A673 (cell line): Measurements from ENCODE around the gene CAPN2. TPM values are rescaled to one million over a fixed set of nuclear protein-coding genes. Genes with fewer than 3 reads are reported as not detected.

Experiments
- BruUV-seq: library from RNA; stranded (reverse); fragments of 400-500 nt; replicated peaks from 2 replicates; lab custom pipeline; 2021; lab: Mats Ljungman, UMichigan
- CTCF ChIA-PET: fragments of 300-600 bp; sonication (Branson Sonifier 250); formaldehyde crosslinking; loops from one replicate; lab custom pipeline; 2022; ENCODE audit warnings: antibody characterized with exemption; lab: Charles Lee
- POLR2A ChIA-PET: fragments of 300-600 bp; sonication (Branson Sonifier 250); formaldehyde crosslinking; loops from one replicate; lab custom pipeline; 2022; ENCODE audit warnings: antibody characterized with exemption; ENCODE audit not compliant: low non-redundant PET; lab: Charles Lee
- DNase-seq: peaks from one replicate; pipeline ENCODE4 v3.0.0-alpha.2; 2015; ENCODE audit warnings: low spot score
- H3K27ac ChIP-seq: fragments of 200-600 bp; sonication (generic); 2 replicates; pipeline ENCODE4 v1.5.1; 2016; ENCODE audit warnings: mixed run types, low read depth, mild to moderate bottlenecking, mixed read lengths, antibody characterized with exemption, low read length; ENCODE audit not compliant: poor library complexity, severe bottlenecking
- H3K27me3 ChIP-seq: fragments of 200-600 bp; sonication (generic); replicated peaks from 2 replicates; pipeline ENCODE4 v1.6.1; 2017; ENCODE audit warnings: mixed run types, low read depth, mild to moderate bottlenecking, mixed read lengths, antibody characterized with exemption, low read length; ENCODE audit not compliant: insufficient read depth, poor library complexity
- H3K36me3 ChIP-seq: fragments of 200-600 bp; sonication (generic); 2 replicates; pipeline ENCODE4 v1.6.1; 2016; ENCODE audit warnings: mixed run types, mild to moderate bottlenecking, mixed read lengths, antibody characterized with exemption, low read length; ENCODE audit not compliant: insufficient read depth, poor library complexity, severe bottlenecking
- H3K4me1 ChIP-seq: fragments of 200-600 bp; sonication (generic); 2 replicates; pipeline ENCODE4 v1.6.1; 2017; ENCODE audit warnings: mixed run types, mild to moderate bottlenecking, mixed read lengths, antibody characterized with exemption, low read length; ENCODE audit not compliant: insufficient read depth, poor library complexity, severe bottlenecking
- H3K4me3 ChIP-seq: fragments of 200-600 bp; sonication (generic); 2 replicates; pipeline ENCODE4 v1.5.1; 2016; ENCODE audit warnings: low read depth, mixed run types, mild to moderate bottlenecking, mixed read lengths, low read length; ENCODE audit not compliant: poor library complexity, severe bottlenecking
- H3K9me3 ChIP-seq: fragments of 200-600 bp; sonication (generic); 2 replicates; pipeline ENCODE4 v1.6.1; 2016; ENCODE audit warnings: mixed run types, low read depth, mild to moderate bottlenecking, mixed read lengths, antibody characterized with exemption, low read length; ENCODE audit not compliant: poor library complexity, severe bottlenecking
- EZH2 ChIP-seq: fragments of 200-600 bp; sonication (generic); IDR thresholded peaks from 2 replicates; pipeline ENCODE4 v1.6.1; 2017; ENCODE audit warnings: borderline replicate concordance, low read depth, mild to moderate bottlenecking, mixed read lengths, antibody characterized with exemption, low read length; ENCODE audit not compliant: poor library complexity, severe bottlenecking
- intact Hi-C: fragments of 100-400 bp; cut with micrococcal nuclease; formaldehyde crosslinking; loops from one replicate; pipeline ENCODE4 v1.10.0; 2022; ENCODE audit not compliant: unreplicated experiment
- total RNA-seq: library from RNA; stranded (reverse); gene quantifications from 2 replicates; pipeline ENCODE4 v1.2.3, GENCODE V29; 2021
- TF ChIP-seq, protein P1 (sequence below): fragments of 300-800, 200-600 bp; sonication (generic); conservative IDR thresholded peaks from 2 replicates; pipeline ENCODE4 v1.5.1; 2017; ENCODE audit warnings: low read depth, mild to moderate bottlenecking, antibody characterized with exemption, low read length, moderate library complexity, mixed read lengths

The CAPN2 gene
- total RNA-seq, 1 experiment from 2014 or later: 137 TPM

DNA sequence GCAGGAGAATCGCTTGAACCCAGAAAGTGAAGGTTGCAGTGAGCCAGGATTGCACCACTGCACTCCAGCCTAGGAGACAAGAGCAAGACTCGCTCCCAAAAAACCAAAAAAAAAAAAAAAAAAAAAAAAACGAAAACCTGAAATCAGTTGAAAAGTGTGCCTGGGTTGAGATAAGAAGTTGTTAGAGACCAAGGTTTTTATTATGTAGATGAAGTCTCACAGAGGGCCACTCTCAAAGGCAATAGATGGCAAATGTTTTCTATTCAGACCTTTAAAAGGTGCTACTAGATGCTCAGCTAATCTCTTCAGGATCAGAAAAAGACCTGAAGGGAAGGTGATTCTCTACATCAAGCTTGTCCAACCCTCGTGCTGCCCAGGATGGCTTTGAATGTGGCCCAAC is 17.6 kb downstream of the CAPN2 start:
- H3K36me3 ChIP-seq: peaks cover 5% of the 10 kb centered on the region
- no peaks in the 10 kb centered on the region for H3K9me3 ChIP-seq
- no peaks in the 10 kb centered on the region for H3K27me3 ChIP-seq
- peaks cover 53% of the 10 kb centered on the region for H3K4me1 ChIP-seq
- intact Hi-C loops: no loop called here
- BruUV-seq: no TSS peak
- no peak overlapping the region for H3K27ac ChIP-seq
- ChIA-PET POLR2A (no interaction called here), CTCF (no interaction called here)
- TF ChIP-seq, protein P1, sequence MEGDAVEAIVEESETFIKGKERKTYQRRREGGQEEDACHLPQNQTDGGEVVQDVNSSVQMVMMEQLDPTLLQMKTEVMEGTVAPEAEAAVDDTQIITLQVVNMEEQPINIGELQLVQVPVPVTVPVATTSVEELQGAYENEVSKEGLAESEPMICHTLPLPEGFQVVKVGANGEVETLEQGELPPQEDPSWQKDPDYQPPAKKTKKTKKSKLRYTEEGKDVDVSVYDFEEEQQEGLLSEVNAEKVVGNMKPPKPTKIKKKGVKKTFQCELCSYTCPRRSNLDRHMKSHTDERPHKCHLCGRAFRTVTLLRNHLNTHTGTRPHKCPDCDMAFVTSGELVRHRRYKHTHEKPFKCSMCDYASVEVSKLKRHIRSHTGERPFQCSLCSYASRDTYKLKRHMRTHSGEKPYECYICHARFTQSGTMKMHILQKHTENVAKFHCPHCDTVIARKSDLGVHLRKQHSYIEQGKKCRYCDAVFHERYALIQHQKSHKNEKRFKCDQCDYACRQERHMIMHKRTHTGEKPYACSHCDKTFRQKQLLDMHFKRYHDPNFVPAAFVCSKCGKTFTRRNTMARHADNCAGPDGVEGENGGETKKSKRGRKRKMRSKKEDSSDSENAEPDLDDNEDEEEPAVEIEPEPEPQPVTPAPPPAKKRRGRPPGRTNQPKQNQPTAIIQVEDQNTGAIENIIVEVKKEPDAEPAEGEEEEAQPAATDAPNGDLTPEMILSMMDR: no peak
- TF ChIP-seq EZH2: no peak
- H3K4me3 ChIP-seq: no peak overlapping the region
- no peak for DNase-seq

DNA sequence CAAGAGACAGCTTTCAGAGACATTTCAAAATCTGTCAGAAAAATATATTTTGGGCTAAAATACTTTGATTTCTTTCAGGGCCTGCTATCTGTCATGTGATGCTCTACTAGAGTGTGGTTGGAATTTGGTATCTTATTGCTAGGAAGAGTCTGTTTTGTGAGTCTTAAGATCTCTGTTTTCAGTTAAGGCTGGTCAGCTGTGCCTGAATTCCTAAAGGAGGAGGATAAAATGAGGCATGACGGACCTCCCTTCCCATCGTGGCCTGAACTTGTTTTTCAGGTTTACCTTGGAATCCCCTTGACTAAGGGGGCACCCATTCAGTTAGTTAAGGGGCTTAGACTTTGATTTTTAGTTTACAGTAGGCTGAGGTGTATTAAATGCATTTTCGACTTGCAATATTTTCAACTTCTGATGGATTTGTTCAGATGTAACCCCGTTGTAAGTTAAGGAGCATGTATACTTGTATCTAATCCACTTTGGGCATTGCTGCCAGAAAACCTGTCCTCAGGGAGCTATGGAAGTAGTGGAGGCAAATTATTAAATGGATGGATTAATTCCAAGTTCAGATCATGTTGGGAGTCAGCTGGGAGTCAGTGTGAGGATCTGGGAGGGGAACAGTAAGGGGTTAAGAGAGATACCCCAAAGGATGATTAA is 18.3 kb downstream of the CAPN2 start:
- intact Hi-C loops: no loop called here
- DNase-seq: no peak
- Histone ChIP-seq H3K4me1 (peaks cover 53% of the 10 kb centered on the region), H3K4me3 (no peak overlapping the region), H3K27ac (peak overlapping the region; percentile 48), H3K36me3 (peaks cover 5% of the 10 kb centered on the region), H3K9me3 (no peaks in the 10 kb centered on the region), H3K27me3 (no peaks in the 10 kb centered on the region)
- ChIA-PET CTCF (no interaction called here), POLR2A (no interaction called here)
- no TSS peak for BruUV-seq
- TF ChIP-seq, protein P1: no peak
- TF ChIP-seq EZH2: no peak

DNA sequence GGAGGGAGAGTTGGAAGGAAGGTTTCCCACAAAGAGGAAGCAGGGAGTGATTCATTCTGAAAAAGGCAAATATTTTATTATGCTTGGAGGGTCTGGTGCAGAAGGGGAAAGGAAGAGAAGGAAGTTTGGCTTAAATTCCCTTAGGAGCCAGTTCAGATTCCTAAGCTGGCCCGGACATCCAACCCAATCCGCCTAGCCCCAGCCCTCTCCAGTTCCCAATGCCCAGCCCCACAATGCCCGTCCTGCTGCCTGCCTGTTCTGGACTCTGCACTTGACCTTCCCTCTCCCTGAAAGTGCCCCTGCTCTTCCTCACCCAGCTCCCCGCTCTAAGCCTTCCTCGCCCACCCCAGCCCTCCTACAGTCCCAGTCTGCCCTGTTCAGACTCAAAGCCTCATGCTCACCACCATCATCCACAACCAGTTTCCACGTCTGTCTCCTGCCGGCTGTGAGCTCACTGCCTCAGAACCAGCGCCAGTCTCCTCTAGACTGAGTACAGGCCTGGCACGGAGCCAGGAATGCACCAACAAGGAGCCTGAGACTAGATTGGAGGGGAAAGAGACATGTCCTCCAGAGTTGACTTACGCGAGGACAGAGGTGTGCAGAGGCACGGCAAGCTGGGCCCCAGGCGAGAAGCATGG is 18.9 kb downstream of the CAPN2 start:
- DNase-seq: peak; percentile 78
- intact Hi-C loops: no loop called here
- Histone ChIP-seq H3K27me3 (no peaks in the 10 kb centered on the region), H3K4me3 (no peak overlapping the region), H3K36me3 (peaks cover 5% of the 10 kb centered on the region), H3K9me3 (no peaks in the 10 kb centered on the region), H3K27ac (peak overlapping the region; percentile 48), H3K4me1 (peaks cover 46% of the 10 kb centered on the region)
- no peak for TF ChIP-seq EZH2
- TF ChIP-seq, protein P1: no peak
- ChIA-PET CTCF (no interaction called here), POLR2A (no interaction called here)
- no TSS peak for BruUV-seq
